ENCODE results near the gene CHFR. TPM values are rescaled to one million over a fixed set of nuclear protein-coding genes. Genes with fewer than 3 reads are reported as not detected.

The CHFR gene
- total and polyA plus RNA-seq, 2 experiments from 2014 or later = 23.0 to 42.7 TPM

GRCh38 chr12:132909030-132909368, 21.6 kb upstream of the CHFR start:
- ATAC-seq (peak; percentile 8), DNase-seq (ENCODE audit: low spot score) (no peak)
- H3K4me3 ChIP-seq = peak overlapping the region; percentile 77
- H3K4me3 Mint-ChIP-seq = peak overlapping the region; percentile 72
- TF ChIP-seq EZH2phosphoT487 (IDR thresholded peaks at IDR 0.05; ENCODE audit: unreplicated experiment) = no peak
- TF ChIP-seq CREB1 (CRISPR knock-in tag; IDR thresholded peaks at IDR 0.05; ENCODE audit: low read depth) = no peak
- TF ChIP-seq ZNF114 (CRISPR knock-in tag; IDR thresholded peaks at IDR 0.05) = no peak
- no peak for TF ChIP-seq EZH2 (IDR thresholded peaks at IDR 0.05; ENCODE audit: low read depth, unreplicated experiment)
- no peak for TF ChIP-seq ETS1 (IDR thresholded peaks at IDR 0.05)
- TF ChIP-seq REST (IDR thresholded peaks at IDR 0.05; ENCODE audit: unreplicated experiment) = no peak
- TF ChIP-seq ZNF331 (CRISPR knock-in tag; IDR thresholded peaks at IDR 0.05; ENCODE audit: low read depth) = no peak
- TF ChIP-seq NANOG (IDR thresholded peaks at IDR 0.05; ENCODE audit: borderline replicate concordance) = no peak
- no peak for TF ChIP-seq POLR2AphosphoS5 (IDR thresholded peaks at IDR 0.05; ENCODE audit: low read depth)
- peaks cover 8% of the 10 kb centered on the region for H3F3A ChIP-seq (replicated peaks; ENCODE audit: low read depth)
- H2AFZ ChIP-seq = peak overlapping the region; percentile 97
- peaks cover 27% of the 10 kb centered on the region for H3K27me3 Mint-ChIP-seq (ENCODE audit: insufficient read depth, low read depth, poor library complexity)
- no peaks in the 10 kb centered on the region for H4K20me1 ChIP-seq (replicated peaks; ENCODE audit: insufficient read depth)
- H3K36me3 ChIP-seq (ENCODE audit: insufficient read depth) = no peaks in the 10 kb centered on the region; the same call in 1 of the 2 replicates
- H3K4me2 ChIP-seq = peak overlapping the region; percentile 93
- peaks cover 30% of the 10 kb centered on the region for H3K9me3 Mint-ChIP-seq
- peaks cover 29% of the 10 kb centered on the region for H3K27me3 ChIP-seq (ENCODE audit: insufficient read depth)
- no peak overlapping the region for H3K27ac Mint-ChIP-seq
- peaks cover 3% of the 10 kb centered on the region; the same call in 2 of the 3 replicates for H3K4me1 Mint-ChIP-seq
- H3K9me2 ChIP-seq (ENCODE audit: insufficient read depth) = no peaks in the 10 kb centered on the region
- H3K27ac ChIP-seq (ENCODE audit: low read depth) = 0 out of 2 replicates have a peak overlapping the region, but pooled peaks have one; percentile 2
- peaks cover 8% of the 10 kb centered on the region for H3K4me1 ChIP-seq (ENCODE audit: insufficient read depth)
- H3K36me3 Mint-ChIP-seq (ENCODE audit: low read depth) = peaks cover 8% of the 10 kb centered on the region; the same call in 2 of the 3 replicates
- no peaks in the 10 kb centered on the region for H3K79me2 ChIP-seq (replicated peaks; ENCODE audit: insufficient read depth)

DNA sequence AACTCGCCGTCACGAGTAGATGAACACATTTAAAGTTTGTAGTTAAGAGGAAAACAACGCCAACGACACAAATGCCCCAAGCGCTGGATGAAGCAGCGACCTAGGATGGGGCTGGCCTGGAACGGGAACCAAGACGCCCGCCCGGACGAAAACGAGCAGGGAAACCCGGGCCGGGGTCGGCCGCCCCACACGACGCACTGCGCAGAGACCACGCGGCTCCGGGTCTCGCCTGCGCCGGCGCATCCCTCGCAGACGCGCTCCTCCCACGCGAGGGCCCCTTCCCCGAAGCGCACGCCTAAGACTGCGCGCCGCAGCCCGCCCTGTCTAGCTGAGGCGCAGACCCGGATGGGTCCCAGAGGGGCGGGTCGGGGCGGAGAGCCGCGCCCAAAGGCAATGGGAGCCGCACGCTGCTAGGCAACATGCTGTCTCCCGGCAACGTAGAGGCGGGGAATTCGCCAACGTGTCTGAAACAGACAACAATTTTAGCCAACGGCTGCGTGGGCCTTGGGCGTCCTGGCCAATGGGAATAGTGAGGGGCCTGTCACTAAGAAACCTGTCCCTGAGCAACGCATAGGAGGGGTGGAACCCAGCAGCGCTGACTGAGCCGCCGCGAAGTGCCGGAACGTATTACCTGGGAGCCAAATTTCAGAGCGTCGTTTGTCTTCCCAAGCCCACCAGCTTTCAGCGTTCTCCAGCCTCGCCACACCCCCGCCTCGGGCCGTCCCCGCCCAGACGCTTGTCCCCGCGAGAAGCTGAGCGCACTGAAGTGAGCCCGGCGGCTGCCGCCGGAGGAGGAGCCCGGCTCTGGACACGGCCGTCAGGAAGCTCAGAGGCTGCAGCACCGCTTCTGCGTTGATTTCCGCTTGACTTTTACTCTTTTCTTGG, 21.0 kb upstream of the CHFR start:
- peak overlapping the region; percentile 93 for H3K4me2 ChIP-seq
- H3K9me3 Mint-ChIP-seq = peaks cover 24% of the 10 kb centered on the region
- peaks cover 8% of the 10 kb centered on the region for H3F3A ChIP-seq (replicated peaks; ENCODE audit: low read depth)
- peak; percentile 86 for TF ChIP-seq POLR2AphosphoS5 (IDR thresholded peaks at IDR 0.05; ENCODE audit: low read depth)
- TF ChIP-seq ETS1 (IDR thresholded peaks at IDR 0.05) = 0 out of 2 replicates have a peak, but pooled peaks have one; percentile 24
- TF ChIP-seq EZH2phosphoT487 (IDR thresholded peaks at IDR 0.05; ENCODE audit: unreplicated experiment) = no peak
- no peak for TF ChIP-seq REST (IDR thresholded peaks at IDR 0.05; ENCODE audit: unreplicated experiment)
- peak; percentile 86 for TF ChIP-seq CREB1 (CRISPR knock-in tag; IDR thresholded peaks at IDR 0.05; ENCODE audit: low read depth)
- H3K36me3 ChIP-seq (ENCODE audit: insufficient read depth) = no peaks in the 10 kb centered on the region; the same call in 1 of the 2 replicates
- peak; percentile 99 for DNase-seq (ENCODE audit: low spot score)
- 0 out of 2 replicates have a peak overlapping the region, but pooled peaks have one; percentile 2 for H3K27ac ChIP-seq (ENCODE audit: low read depth)
- peaks cover 29% of the 10 kb centered on the region for H3K27me3 ChIP-seq (ENCODE audit: insufficient read depth)
- peak; percentile 93 for ATAC-seq
- peak overlapping the region; percentile 77 for H3K4me3 ChIP-seq
- no peak overlapping the region for H3K27ac Mint-ChIP-seq
- peaks cover 8% of the 10 kb centered on the region for H3K4me1 ChIP-seq (ENCODE audit: insufficient read depth)
- H3K9me2 ChIP-seq (ENCODE audit: insufficient read depth) = no peaks in the 10 kb centered on the region
- H3K79me2 ChIP-seq (replicated peaks; ENCODE audit: insufficient read depth) = no peaks in the 10 kb centered on the region
- peak overlapping the region; percentile 97 for H2AFZ ChIP-seq
- H4K20me1 ChIP-seq (replicated peaks; ENCODE audit: insufficient read depth) = no peaks in the 10 kb centered on the region
- peaks cover 27% of the 10 kb centered on the region for H3K27me3 Mint-ChIP-seq (ENCODE audit: insufficient read depth, low read depth, poor library complexity)
- H3K4me3 Mint-ChIP-seq = peak overlapping the region; percentile 72
- H3K4me1 Mint-ChIP-seq = peaks cover 3% of the 10 kb centered on the region; the same call in 2 of the 3 replicates
- peaks cover 3% of the 10 kb centered on the region; the same call in 2 of the 3 replicates for H3K36me3 Mint-ChIP-seq (ENCODE audit: low read depth)

Data from GM23338 (cell line).